Fibroblast of lung (primary cell): ENCODE measurements around the gene AGAP2.

ENCODE experiments used
- CTCF ChIP-seq, 2 donors: IDR thresholded peaks in 1 of 2; conservative IDR thresholded peaks in 1 of 2; 1 replicate in 1 of 2; 2 replicates in 1 of 2; pipeline ENCODE4 v1.5.1; 2011 to 2012; ENCODE audit warnings: low read length in 2 of 2, control low read depth in 1 of 2, inconsistent platforms in 1 of 2, low read depth in 1 of 2, mild to moderate bottlenecking in 1 of 2
- EZH2 ChIP-seq: IDR thresholded peaks from 2 replicates; pipeline ENCODE4 v1.5.1; 2012; ENCODE audit warnings: low read length, control low read depth, mild to moderate bottlenecking; ENCODE audit errors: missing control alignments

- no peak for TF ChIP-seq CTCF (conservative IDR thresholded peaks at IDR 0.05 in 1 of 2, IDR thresholded peaks at IDR 0.05 in 1 of 2; ENCODE audit: low read depth in 1 of 2, low read length in 2 of 2)
- no peak for TF ChIP-seq EZH2
Observed at GRCh38 chr12:57735198-57735855, 3.2 kb downstream of the AGAP2 start.
